ENCODE results near the gene COPG1.
A peak's percentile ranks its signal among the peaks of the same experiment; 100 is the strongest.

COPG1 gene

DNA sequence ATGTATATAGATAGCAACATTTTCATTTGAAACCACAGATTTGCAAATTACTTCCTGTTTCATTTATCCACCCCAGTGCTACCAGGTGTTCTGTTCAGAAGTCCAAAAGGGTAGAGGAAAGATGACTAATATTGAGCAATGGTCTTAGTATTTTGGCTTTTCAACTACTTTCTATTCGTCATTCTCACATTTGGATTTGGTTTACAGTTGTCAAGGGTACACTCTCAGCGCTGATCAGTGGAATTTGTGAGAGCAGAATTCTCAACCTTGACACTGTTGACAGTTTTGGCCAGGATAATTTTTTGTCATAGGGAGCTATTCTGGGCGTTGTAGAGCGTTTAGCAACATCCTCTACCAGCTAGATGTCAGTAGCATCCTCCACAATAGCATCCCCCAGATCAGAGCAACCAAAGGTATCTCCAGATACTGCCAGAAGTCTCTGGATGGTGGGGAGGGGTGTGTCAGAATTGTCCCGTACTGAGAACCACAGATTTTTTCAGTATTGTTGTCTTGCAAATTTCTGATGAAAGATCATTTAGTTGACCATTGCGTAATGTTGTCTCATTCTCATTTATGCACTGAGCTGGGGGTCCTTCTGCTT is 33.4 kb downstream of the COPG1 start:
- DNase-seq, result no peak

GRCh38 chr3:129286081-129286480 is 36.7 kb downstream of the COPG1 start:
- DNase-seq, result no peak

DNA sequence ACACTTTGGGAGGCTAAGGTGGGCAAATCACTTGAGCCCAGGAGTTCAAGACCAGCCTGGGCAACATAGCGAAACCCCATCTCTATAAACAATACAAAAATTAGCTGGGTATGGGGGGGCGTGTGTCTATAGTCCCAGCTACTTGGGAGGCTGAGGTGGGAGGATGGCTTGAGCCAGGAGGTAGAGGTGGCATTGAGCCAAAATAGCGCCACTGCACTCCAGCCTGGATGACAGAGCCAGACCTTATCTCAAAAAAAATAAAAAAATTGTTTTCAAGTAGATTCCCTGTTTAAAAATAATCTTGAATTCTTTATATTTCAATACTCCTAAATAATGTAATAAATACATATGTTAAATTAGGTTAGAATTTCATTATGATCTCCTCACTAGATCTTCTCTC is 39.0 kb downstream of the COPG1 start:
- DNase-seq, result no peak

DNA sequence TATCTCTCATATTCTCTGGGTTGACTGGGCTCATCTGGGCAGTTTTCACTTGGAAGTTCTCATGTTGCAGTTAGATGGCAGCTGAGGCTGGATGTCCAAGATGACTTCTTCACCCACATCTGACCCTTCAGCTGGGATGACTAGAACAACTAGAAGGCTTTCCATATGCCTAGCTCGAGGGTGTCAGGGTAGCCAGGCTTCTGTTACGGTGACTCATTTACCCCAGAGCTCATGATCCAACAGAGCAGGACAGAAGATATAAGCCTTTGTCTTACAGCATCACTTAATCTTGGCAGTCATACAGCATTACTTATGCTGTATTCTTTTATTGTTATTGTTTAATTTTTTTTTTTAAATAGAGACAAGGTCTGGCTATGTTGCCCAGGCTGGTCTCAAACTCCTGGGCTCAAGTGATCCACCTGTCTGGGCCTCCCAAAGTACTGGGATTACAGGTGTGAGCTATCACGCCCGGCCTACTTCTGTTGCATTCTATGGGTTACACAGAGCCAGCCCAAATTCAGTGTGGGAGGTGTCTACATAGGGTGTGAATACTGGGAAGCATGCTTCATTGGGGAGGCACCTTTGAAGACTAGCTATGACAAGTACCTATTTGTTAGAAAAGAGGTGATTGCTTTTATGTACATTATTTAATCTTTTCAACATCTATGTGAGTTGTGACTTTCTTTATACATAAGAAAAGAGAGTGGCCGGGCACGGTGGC is 40.0 kb downstream of the COPG1 start:
- no peak for DNase-seq

- no peak for DNase-seq
These were observed 42.0 kb downstream of the COPG1 start for GRCh38 chr3:129291236-129291886.

DNA sequence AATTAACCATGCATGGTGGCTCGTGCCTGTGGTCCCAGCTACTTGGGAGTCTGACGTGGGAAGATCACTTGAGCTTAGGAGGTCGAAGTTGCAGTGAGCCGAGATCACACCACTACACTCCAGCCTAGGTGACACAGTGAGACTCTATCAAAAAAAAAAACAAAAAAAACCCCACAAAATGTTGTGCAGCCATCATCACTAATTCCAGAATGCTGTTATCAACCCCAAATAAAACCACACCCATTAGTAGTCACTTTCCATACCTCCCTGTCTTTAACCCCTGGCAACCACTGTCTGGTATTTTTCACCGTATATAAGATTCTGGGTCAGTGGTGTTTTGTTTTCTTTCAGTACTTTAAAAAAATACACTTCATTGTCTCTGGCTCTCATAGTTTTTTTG is 45.9 kb downstream of the COPG1 start:
- no peak for DNase-seq

DNA sequence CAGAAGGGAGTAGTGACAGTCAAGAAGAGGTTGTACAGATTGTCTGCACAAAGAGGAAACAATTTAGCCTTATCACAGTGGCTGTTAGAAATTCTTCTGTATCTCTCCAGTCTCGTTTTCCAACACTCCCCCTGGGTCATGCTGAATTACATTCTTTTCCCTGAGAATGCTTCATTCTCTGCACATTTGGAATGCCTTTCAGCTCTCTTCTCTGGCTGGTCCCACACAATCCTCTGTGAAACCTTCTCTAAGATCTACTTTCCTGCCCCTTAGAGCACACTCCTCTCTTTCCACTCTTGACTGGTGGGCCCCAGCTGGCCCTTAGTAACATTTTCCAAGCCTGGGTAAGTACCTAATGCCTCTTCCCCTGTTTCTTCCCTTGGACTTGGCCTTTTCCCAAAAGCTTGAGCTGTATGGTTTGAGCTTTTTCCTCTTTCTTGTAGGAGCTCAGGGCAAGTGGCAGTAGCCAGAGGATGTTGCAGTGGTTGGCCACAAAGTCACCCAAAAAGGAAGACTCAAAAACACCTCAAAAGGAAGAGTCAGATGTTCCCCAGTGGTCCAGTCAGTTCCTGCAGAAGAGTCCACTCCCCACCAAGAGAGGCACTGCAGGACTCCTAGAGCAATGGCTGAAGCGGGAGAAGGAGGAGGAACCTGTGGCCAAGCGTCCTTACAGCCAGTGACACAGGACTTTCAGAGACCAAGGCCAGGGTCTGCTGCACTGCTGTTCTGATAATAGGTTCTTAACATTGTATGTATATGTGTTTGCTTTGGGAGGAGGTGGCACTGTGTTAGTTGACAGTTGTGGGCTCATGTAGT is 54.9 kb downstream of the COPG1 start:
- DNase-seq, result peak; percentile 13

- DNase-seq, result no peak
These were observed 55.5 kb downstream of the COPG1 start for GRCh38 chr3:129304962-129305222.

- DNase-seq, result peak; percentile 82
These were observed 56.2 kb downstream of the COPG1 start for GRCh38 chr3:129305592-129306091.

GRCh38 chr3:129308636-129309035 is 59.2 kb downstream of the COPG1 start:
- DNase-seq, result no peak

DNA sequence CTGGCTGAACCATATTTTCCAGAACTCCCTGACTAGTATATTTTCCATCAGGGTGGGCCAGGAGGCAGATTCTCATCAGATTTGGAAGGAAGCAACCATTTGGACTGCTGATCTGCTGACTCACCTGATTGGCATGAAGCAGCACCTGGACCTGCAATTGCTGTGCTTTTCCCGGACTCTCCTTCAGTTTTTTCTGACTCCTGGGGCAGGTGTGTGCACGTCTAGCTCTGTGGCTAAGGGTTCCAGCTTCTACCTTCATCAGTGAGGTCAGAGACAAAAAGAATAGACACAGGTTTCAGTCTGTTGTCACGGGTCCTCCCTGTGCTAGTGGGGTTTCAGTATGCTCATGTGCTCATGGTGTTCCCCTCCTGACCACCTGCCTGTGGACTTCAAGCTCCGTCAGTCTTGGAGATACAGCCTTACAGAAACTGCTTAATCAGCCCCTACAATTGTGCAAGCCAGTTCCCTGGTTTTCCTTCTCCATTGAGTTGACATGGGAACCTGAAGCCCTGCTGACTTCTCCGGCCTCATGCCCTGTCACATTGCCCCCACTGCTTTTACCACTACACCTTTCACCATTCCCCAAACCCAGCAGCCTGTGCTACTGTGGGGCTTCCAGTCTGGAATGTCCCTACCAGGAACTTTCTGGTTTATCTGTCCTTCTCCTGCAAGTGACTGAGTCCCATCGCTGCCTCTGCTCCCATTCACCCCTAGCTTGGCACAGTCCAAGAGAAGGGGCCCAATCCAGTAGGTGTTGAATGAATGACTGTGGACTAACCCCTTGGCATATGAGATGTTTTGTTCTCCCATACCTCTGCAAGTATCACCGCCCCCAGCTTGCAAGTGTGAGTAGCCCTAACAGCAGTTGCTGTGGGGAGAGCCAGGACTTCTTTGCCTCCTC is 61.0 kb downstream of the COPG1 start:
- no peak for DNase-seq

- DNase-seq, result no peak
These were observed 61.9 kb downstream of the COPG1 start for GRCh38 chr3:129311054-129311902.

- no peak for DNase-seq
These were observed 62.7 kb downstream of the COPG1 start for GRCh38 chr3:129312021-129312639.

DNA sequence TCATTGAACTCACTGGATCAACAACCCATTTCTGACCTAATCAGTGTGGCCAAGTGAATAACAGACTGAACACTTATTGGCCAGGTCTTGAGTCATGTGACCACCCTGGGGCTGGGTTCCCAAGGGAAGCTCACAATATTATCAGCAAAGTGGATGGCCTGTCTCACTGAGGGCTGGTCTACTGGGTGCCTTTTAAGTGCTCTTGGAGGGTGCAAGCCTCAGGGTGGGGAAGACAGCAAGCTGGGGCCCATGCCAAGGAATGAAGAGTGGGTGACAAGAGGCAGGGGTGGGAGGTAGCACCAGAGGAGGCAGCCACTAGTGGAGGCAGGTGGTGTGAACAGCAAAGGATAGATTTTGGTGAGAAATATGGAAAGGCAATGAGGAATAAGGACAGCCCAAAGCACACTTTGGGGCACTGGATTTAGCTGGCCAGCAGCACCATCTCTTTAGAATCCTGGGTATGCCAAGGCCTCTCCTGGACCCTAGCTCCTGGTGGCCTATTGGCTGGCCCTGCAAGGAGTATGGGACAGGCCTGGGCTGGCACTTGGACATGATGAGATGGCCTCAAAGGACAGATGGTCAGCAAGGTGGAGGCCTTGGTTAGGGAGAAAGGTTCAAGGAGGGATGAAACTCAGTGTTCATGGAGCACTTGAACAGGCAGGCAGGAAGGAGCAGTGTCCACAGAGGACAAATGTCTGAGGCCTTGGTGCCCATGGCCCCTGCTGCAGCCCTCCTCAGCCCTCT is 63.4 kb downstream of the COPG1 start:
- no peak for DNase-seq

DNA sequence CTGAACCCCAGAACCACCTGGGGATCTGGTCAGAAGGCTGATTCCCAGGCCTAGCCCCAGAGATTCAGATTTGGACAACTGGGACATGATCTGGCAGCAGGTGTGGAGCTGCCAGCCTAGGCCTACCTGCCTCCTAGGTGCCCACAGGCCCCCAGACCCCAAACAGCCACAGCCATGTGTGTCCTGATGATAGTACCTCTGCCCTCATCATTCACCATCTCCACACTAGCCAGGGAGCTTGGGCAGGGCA is 63.9 kb downstream of the COPG1 start:
- DNase-seq, result no peak

DNA sequence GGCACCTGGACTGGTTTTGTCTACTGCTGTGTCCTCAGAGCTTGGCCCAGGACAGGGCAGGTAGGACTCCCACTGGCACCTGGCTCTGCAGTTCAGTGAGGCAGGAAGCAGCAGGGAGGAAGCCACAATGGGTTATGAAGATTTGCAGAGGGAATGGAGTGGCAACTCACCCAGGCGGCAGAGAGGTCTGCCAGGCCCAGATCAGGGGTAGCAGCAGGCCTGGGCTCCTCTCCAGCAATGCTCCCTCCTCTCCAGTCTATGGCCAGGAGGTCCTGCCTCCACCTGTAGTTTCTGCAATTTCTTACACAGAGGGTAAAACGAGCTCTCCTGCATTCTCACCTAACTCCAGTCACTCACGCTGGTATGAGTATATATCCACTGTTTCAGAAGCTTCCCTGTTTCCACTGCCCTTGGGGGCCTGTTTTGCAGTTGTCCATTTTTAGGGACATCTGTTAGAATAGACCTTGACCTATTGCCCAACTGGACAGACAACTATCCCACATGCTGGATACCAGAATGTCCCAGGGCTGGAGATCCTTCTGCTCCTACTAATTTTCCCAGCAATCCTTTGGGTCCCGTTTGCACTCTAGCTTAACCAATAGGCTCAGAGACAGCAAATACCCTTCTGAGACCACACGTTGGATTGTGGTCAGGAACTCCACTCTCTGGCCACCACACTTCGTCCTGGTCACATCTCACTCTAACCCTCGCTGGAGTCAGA is 64.4 kb downstream of the COPG1 start:
- no peak for DNase-seq

GRCh38 chr3:129314386-129315222 is 65.2 kb downstream of the COPG1 start:
- DNase-seq, result peak; percentile 56

DNA sequence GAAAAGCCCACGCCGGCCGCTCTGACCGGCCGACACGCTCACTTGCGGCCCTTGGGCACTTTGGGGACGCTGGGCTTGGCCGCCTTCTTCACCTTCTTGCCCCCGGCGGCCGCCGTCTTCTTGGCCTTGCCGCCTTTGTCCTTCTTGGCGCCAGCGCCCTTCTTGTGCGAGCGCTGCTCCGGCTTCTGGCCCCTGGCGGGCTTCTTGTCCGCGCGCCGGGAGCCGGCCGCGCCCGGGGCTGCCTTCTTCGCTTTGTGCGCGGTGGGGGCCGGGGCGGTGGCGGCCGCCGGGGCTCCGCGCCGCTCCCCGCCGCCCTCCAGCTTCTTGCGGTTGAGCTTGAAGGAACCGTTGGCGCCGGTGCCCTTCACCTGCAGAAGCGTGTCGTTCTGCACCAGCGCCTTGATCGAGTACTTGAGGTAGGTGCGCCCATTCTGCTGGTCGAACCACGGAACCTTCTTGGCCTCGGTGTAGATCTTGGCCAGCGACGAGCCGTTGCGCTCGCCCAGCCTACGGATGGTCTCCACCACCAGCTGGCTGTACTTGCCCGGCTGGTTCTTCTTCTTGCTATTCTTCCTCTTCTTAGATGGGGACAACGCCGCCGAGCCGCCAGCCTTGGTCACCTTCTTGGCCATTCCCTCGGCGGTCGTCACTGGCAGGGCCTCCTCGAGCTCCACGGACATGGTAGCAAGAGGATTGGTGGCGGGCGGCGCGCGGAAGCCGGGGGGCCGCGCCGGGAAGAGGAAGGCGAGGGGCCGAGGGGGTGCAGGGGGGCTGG is 66.0 kb downstream of the COPG1 start:
- no peak for DNase-seq

- DNase-seq, result no peak
These were observed 66.5 kb downstream of the COPG1 start for GRCh38 chr3:129315998-129316247.
